GM23338 (cell line): ENCODE measurements around the gene SLC27A4. TPM values are rescaled to one million over a fixed set of nuclear protein-coding genes. Genes with fewer than 3 reads are reported as not detected.

Source experiments
- ATAC-seq: fragments of 200-7000 bp; cut with Tn5 transposase; 3 replicates; pipeline ENCODE4 v1.9.1; 2020
- DNase-seq: peaks from one replicate; pipeline ENCODE4 v3.0.0-alpha.2; 2015; ENCODE audit warnings: low spot score
- H2AFZ ChIP-seq: fragments of 200-600 bp; sonication (generic); 2 replicates; pipeline ENCODE4 v1.8.0; 2016; ENCODE audit warnings: antibody characterized with exemption, mild to moderate bottlenecking, moderate library complexity
- H3F3A ChIP-seq: fragments of 200-600 bp; sonication (generic); replicated peaks from 2 replicates; pipeline ENCODE4 v1.8.0; 2017; ENCODE audit warnings: antibody characterized with exemption, mixed run types, low read depth
- H3K27ac ChIP-seq: fragments of 200-600 bp; sonication (generic); 2 replicates; pipeline ENCODE4 v1.6.1; 2016; ENCODE audit warnings: low read depth
- H3K27me3 ChIP-seq: fragments of 200-600 bp; sonication (generic); 2 replicates; pipeline ENCODE4 v1.8.0; 2016; ENCODE audit warnings: mild to moderate bottlenecking, mixed run types, moderate library complexity; ENCODE audit not compliant: insufficient read depth
- H3K36me3 ChIP-seq: fragments of 200-600 bp; sonication (generic); 2 replicates; pipeline ENCODE4 v1.8.0; 2016; ENCODE audit warnings: mild to moderate bottlenecking; ENCODE audit not compliant: insufficient read depth
- H3K4me1 ChIP-seq: fragments of 200-600 bp; sonication (generic); 2 replicates; pipeline ENCODE4 v1.8.0; 2016; ENCODE audit warnings: mild to moderate bottlenecking, moderate library complexity; ENCODE audit not compliant: insufficient read depth
- H3K4me2 ChIP-seq: fragments of 200-600 bp; sonication (generic); 2 replicates; pipeline ENCODE4 v1.7.1; 2017; ENCODE audit warnings: mixed run types
- H3K4me3 ChIP-seq: fragments of 200-600 bp; sonication (generic); 2 replicates; pipeline ENCODE4 v1.6.1; 2016; ENCODE audit warnings: mixed run types
- H3K79me2 ChIP-seq: fragments of 200-600 bp; sonication (generic); replicated peaks from 2 replicates; pipeline ENCODE4 v1.8.0; 2017; ENCODE audit warnings: mild to moderate bottlenecking; ENCODE audit not compliant: insufficient read depth
- H3K9me2 ChIP-seq: fragments of 200-600 bp; sonication (generic); 2 replicates; pipeline ENCODE4 v1.8.0; 2017; ENCODE audit not compliant: insufficient read depth
- H4K20me1 ChIP-seq: fragments of 200-600 bp; sonication (generic); replicated peaks from 2 replicates; pipeline ENCODE4 v1.8.0; 2017; ENCODE audit warnings: mild to moderate bottlenecking; ENCODE audit not compliant: insufficient read depth
- H3K27ac Mint-ChIP-seq: 2 replicates; pipeline ENCODE4 v1.8.0; 2020; ENCODE audit warnings: inconsistent platforms, mild to moderate bottlenecking, moderate library complexity, mixed read lengths
- H3K27me3 Mint-ChIP-seq: 3 replicates; pipeline ENCODE4 v1.8.0; 2022; ENCODE audit warnings: low read depth, mild to moderate bottlenecking, moderate library complexity, mixed read lengths, inconsistent platforms; ENCODE audit not compliant: insufficient read depth, poor library complexity
- H3K36me3 Mint-ChIP-seq: 3 replicates; pipeline ENCODE4 v1.8.0; 2021; ENCODE audit warnings: low read depth, mild to moderate bottlenecking, inconsistent platforms, moderate library complexity, mixed read lengths
- H3K4me1 Mint-ChIP-seq: 3 replicates; pipeline ENCODE4 v1.8.0; 2020; ENCODE audit warnings: mild to moderate bottlenecking, inconsistent platforms, mixed read lengths
- H3K4me3 Mint-ChIP-seq: 3 replicates; pipeline ENCODE4 v1.8.0; 2021; ENCODE audit warnings: moderate library complexity, mild to moderate bottlenecking, inconsistent platforms, mixed read lengths
- H3K9me3 Mint-ChIP-seq: 3 replicates; pipeline ENCODE4 v1.8.0; 2020; ENCODE audit warnings: moderate library complexity, mild to moderate bottlenecking, inconsistent platforms, mixed read lengths
- CREB1 ChIP-seq: fragments of 250-450 bp; sonication (Bioruptor Pico); IDR thresholded peaks from 2 replicates; pipeline ENCODE4 v1.5.0; 2020; ENCODE audit warnings: low read depth, mild to moderate bottlenecking, moderate library complexity
- EZH2phosphoT487 ChIP-seq: fragments of 200-600 bp; sonication (generic); IDR thresholded peaks from one replicate; pipeline ENCODE4 v1.8.1; 2018; ENCODE audit warnings: antibody characterized with exemption; ENCODE audit not compliant: unreplicated experiment
- JUNB ChIP-seq: IDR thresholded peaks from one replicate; pipeline ENCODE4 v1.6.1; 2016; ENCODE audit warnings: antibody characterized with exemption; ENCODE audit not compliant: unreplicated experiment
- NANOG ChIP-seq: IDR thresholded peaks from 2 replicates; pipeline ENCODE4 v1.6.1; 2016; ENCODE audit warnings: antibody characterized with exemption, borderline replicate concordance
- POLR2AphosphoS5 ChIP-seq: IDR thresholded peaks from 2 replicates; pipeline ENCODE4 v1.6.1; 2016; ENCODE audit warnings: antibody characterized with exemption, low read depth
- REST ChIP-seq: IDR thresholded peaks from one replicate; pipeline ENCODE4 v1.6.1; 2018; ENCODE audit warnings: antibody characterized with exemption; ENCODE audit not compliant: unreplicated experiment
- ZNF331 ChIP-seq: fragments of 250-450 bp; sonication (Bioruptor Pico); IDR thresholded peaks from 2 replicates; pipeline ENCODE4 v1.5.0; 2020; ENCODE audit warnings: low read depth, mild to moderate bottlenecking, moderate library complexity
- ZNF462 ChIP-seq: fragments of 250-450 bp; sonication (Bioruptor Pico); IDR thresholded peaks from 2 replicates; pipeline ENCODE4 v1.5.0; 2020; ENCODE audit warnings: mild to moderate bottlenecking, moderate library complexity
- polyA plus RNA-seq: library from polyadenylated mRNA; unstranded; fragments of >200 nt; fragmentation: Nextera tagmentation; extraction: Ambion mirVana; gene quantifications from 2 replicates; pipeline ENCODE4 v1.2.1, GENCODE V29; 2016
- total RNA-seq: library from RNA; depleted of rRNA; stranded (reverse); fragments of >200 nt; shearing (Covaris generic); gene quantifications from 2 replicates; pipeline ENCODE4 v1.2.3, GENCODE V29; 2014

SLC27A4 gene
- total and polyA plus RNA-seq, 2 experiments from 2014 or later, result 7.9 to 25.3 TPM

DNA sequence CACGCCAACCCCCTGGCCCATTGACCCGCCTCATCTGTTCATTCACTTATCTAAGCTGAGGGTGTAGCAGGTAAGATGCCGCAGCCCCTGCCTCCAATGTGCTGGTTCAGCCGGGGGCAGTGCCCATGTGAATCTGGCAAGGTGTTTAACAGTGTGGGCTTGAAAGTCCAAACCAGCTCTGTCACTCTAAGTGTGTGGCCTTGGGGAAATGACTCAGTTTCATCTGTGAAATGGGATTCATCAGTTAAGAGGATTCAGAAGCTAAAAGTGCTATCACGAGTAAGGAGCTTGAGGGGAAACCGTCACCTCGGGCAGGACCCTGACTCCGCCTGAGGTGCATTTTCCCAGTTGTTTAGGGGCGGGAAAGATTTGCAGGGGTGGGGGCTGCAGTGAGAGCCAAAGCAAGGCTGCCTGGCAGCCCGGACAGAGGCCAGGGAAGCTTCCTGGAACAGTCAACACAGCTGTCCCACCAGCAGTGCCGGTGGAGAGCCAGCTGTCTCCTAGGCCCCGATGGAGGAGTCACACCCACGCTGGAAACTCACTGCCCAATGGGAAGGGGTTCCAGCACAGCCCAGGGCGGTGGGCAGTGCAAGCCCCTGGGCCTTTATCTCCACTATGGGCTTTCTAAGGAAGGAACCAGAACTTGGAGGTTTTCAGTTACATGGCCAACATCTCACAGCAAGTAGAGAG is 21.1 kb downstream of the SLC27A4 start:
- H3K4me1 ChIP-seq, result peaks cover 33% of the 10 kb centered on the region

More for the DNA sequence above, 21.1 kb downstream of the SLC27A4 start:
- H3K4me3 Mint-ChIP-seq, result no peak overlapping the region
- no peak overlapping the region for H3K27ac ChIP-seq
- no peak overlapping the region for H3K27ac Mint-ChIP-seq
- peaks cover 49% of the 10 kb centered on the region for H3K27me3 Mint-ChIP-seq
- H3K36me3 ChIP-seq, result no peaks in the 10 kb centered on the region
- TF ChIP-seq CREB1 (CRISPR knock-in tag) (no peak), EZH2phosphoT487 (no peak), ZNF331 (CRISPR knock-in tag) (no peak), JUNB (no peak), REST (no peak), NANOG (no peak), ZNF462 (CRISPR knock-in tag) (no peak), POLR2AphosphoS5 (no peak)
- peak overlapping the region; percentile 73 for H3K4me2 ChIP-seq
- H3K9me2 ChIP-seq, result no peaks in the 10 kb centered on the region
- peaks cover 5% of the 10 kb centered on the region; the same call in 1 of the 2 replicates for H4K20me1 ChIP-seq
- no peaks in the 10 kb centered on the region; the same call in 2 of the 3 replicates for H3K36me3 Mint-ChIP-seq
- peaks cover 28% of the 10 kb centered on the region for H3K4me1 Mint-ChIP-seq
- peaks cover 49% of the 10 kb centered on the region for H3K27me3 ChIP-seq
- peaks cover 4% of the 10 kb centered on the region; the same call in 2 of the 3 replicates for H3K9me3 Mint-ChIP-seq
- ATAC-seq (no peak), DNase-seq (no peak)
- peaks cover 11% of the 10 kb centered on the region for H3F3A ChIP-seq
- H3K4me3 ChIP-seq, result no peak overlapping the region; the same call in 1 of the 2 replicates
- H3K79me2 ChIP-seq, result no peaks in the 10 kb centered on the region
- no peak overlapping the region for H2AFZ ChIP-seq
